GM23338 (cell line): ENCODE measurements around the gene NCL. TPM values are rescaled to one million over a fixed set of nuclear protein-coding genes. Genes with fewer than 3 reads are reported as not detected.

Source experiments
- ATAC-seq: fragments of 200-7000 bp; cut with Tn5 transposase; 3 replicates; pipeline ENCODE4 v1.9.1; 2020
- DNase-seq: peaks from one replicate; pipeline ENCODE4 v3.0.0-alpha.2; 2015; ENCODE audit warnings: low spot score
- H2AFZ ChIP-seq: fragments of 200-600 bp; sonication (generic); 2 replicates; pipeline ENCODE4 v1.8.0; 2016; ENCODE audit warnings: antibody characterized with exemption, mild to moderate bottlenecking, moderate library complexity
- H3F3A ChIP-seq: fragments of 200-600 bp; sonication (generic); replicated peaks from 2 replicates; pipeline ENCODE4 v1.8.0; 2017; ENCODE audit warnings: antibody characterized with exemption, mixed run types, low read depth
- H3K27ac ChIP-seq: fragments of 200-600 bp; sonication (generic); 2 replicates; pipeline ENCODE4 v1.6.1; 2016; ENCODE audit warnings: low read depth
- H3K27me3 ChIP-seq: fragments of 200-600 bp; sonication (generic); 2 replicates; pipeline ENCODE4 v1.8.0; 2016; ENCODE audit warnings: mild to moderate bottlenecking, mixed run types, moderate library complexity; ENCODE audit not compliant: insufficient read depth
- H3K36me3 ChIP-seq: fragments of 200-600 bp; sonication (generic); 2 replicates; pipeline ENCODE4 v1.8.0; 2016; ENCODE audit warnings: mild to moderate bottlenecking; ENCODE audit not compliant: insufficient read depth
- H3K4me1 ChIP-seq: fragments of 200-600 bp; sonication (generic); 2 replicates; pipeline ENCODE4 v1.8.0; 2016; ENCODE audit warnings: mild to moderate bottlenecking, moderate library complexity; ENCODE audit not compliant: insufficient read depth
- H3K4me2 ChIP-seq: fragments of 200-600 bp; sonication (generic); 2 replicates; pipeline ENCODE4 v1.7.1; 2017; ENCODE audit warnings: mixed run types
- H3K4me3 ChIP-seq: fragments of 200-600 bp; sonication (generic); 2 replicates; pipeline ENCODE4 v1.6.1; 2016; ENCODE audit warnings: mixed run types
- H3K79me2 ChIP-seq: fragments of 200-600 bp; sonication (generic); replicated peaks from 2 replicates; pipeline ENCODE4 v1.8.0; 2017; ENCODE audit warnings: mild to moderate bottlenecking; ENCODE audit not compliant: insufficient read depth
- H3K9me2 ChIP-seq: fragments of 200-600 bp; sonication (generic); 2 replicates; pipeline ENCODE4 v1.8.0; 2017; ENCODE audit not compliant: insufficient read depth
- H4K20me1 ChIP-seq: fragments of 200-600 bp; sonication (generic); replicated peaks from 2 replicates; pipeline ENCODE4 v1.8.0; 2017; ENCODE audit warnings: mild to moderate bottlenecking; ENCODE audit not compliant: insufficient read depth
- H3K27ac Mint-ChIP-seq: 2 replicates; pipeline ENCODE4 v1.8.0; 2020; ENCODE audit warnings: inconsistent platforms, mild to moderate bottlenecking, moderate library complexity, mixed read lengths
- H3K27me3 Mint-ChIP-seq: 3 replicates; pipeline ENCODE4 v1.8.0; 2022; ENCODE audit warnings: low read depth, mild to moderate bottlenecking, moderate library complexity, mixed read lengths, inconsistent platforms; ENCODE audit not compliant: insufficient read depth, poor library complexity
- H3K36me3 Mint-ChIP-seq: 3 replicates; pipeline ENCODE4 v1.8.0; 2021; ENCODE audit warnings: low read depth, mild to moderate bottlenecking, inconsistent platforms, moderate library complexity, mixed read lengths
- H3K4me1 Mint-ChIP-seq: 3 replicates; pipeline ENCODE4 v1.8.0; 2020; ENCODE audit warnings: mild to moderate bottlenecking, inconsistent platforms, mixed read lengths
- H3K4me3 Mint-ChIP-seq: 3 replicates; pipeline ENCODE4 v1.8.0; 2021; ENCODE audit warnings: moderate library complexity, mild to moderate bottlenecking, inconsistent platforms, mixed read lengths
- H3K9me3 Mint-ChIP-seq: 3 replicates; pipeline ENCODE4 v1.8.0; 2020; ENCODE audit warnings: moderate library complexity, mild to moderate bottlenecking, inconsistent platforms, mixed read lengths
- EZH2 ChIP-seq: fragments of 200-600 bp; sonication (generic); IDR thresholded peaks from one replicate; pipeline ENCODE4 v1.8.0; 2017; ENCODE audit warnings: antibody characterized with exemption, mild to moderate bottlenecking, low read depth; ENCODE audit not compliant: unreplicated experiment
- EZH2phosphoT487 ChIP-seq: fragments of 200-600 bp; sonication (generic); IDR thresholded peaks from one replicate; pipeline ENCODE4 v1.8.1; 2018; ENCODE audit warnings: antibody characterized with exemption; ENCODE audit not compliant: unreplicated experiment
- JUNB ChIP-seq: IDR thresholded peaks from one replicate; pipeline ENCODE4 v1.6.1; 2016; ENCODE audit warnings: antibody characterized with exemption; ENCODE audit not compliant: unreplicated experiment
- NANOG ChIP-seq: IDR thresholded peaks from 2 replicates; pipeline ENCODE4 v1.6.1; 2016; ENCODE audit warnings: antibody characterized with exemption, borderline replicate concordance
- POLR2AphosphoS5 ChIP-seq: IDR thresholded peaks from 2 replicates; pipeline ENCODE4 v1.6.1; 2016; ENCODE audit warnings: antibody characterized with exemption, low read depth
- STAT1 ChIP-seq: IDR thresholded peaks from one replicate; pipeline ENCODE4 v1.6.1; 2016; ENCODE audit warnings: antibody characterized with exemption; ENCODE audit not compliant: unreplicated experiment
- ZNF114 ChIP-seq: fragments of 250-450 bp; sonication (Bioruptor Pico); IDR thresholded peaks from 2 replicates; pipeline ENCODE4 v1.5.0; 2020; ENCODE audit warnings: mild to moderate bottlenecking, moderate library complexity
- polyA plus RNA-seq: library from polyadenylated mRNA; unstranded; fragments of >200 nt; fragmentation: Nextera tagmentation; extraction: Ambion mirVana; gene quantifications from 2 replicates; pipeline ENCODE4 v1.2.1, GENCODE V29; 2016
- total RNA-seq: library from RNA; depleted of rRNA; stranded (reverse); fragments of >200 nt; shearing (Covaris generic); gene quantifications from 2 replicates; pipeline ENCODE4 v1.2.3, GENCODE V29; 2014
- TF ChIP-seq, protein P1 (sequence below): IDR thresholded peaks from 2 replicates; pipeline ENCODE4 v1.6.1; 2016; ENCODE audit warnings: antibody characterized with exemption
- TF ChIP-seq, protein P2 (sequence below): fragments of 250-450 bp; sonication (Bioruptor Pico); IDR thresholded peaks from 2 replicates; pipeline ENCODE4 v1.5.0; 2020; ENCODE audit warnings: mild to moderate bottlenecking, moderate library complexity

Gene NCL
- total and polyA plus RNA-seq, 2 experiments from 2014 or later, result 678 to 2,269 TPM

DNA sequence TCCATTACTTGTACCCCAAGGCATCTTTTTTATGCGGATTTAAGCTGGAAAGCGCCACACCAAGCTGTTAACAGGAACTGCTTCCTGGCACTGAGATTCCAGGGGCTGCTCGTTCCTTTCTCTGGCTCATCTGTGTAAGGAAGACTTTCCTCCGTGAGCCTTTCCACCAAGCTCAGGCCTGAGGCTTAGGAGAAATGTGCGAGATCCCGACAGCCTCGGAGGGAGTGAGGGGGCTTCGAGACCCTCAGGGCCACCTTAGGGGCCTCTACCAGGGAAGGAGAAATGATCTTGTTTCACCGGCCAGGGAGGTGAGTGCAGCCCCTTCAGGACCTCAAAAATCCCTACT lies 51.7 kb downstream of the NCL start:
- peaks cover 37% of the 10 kb centered on the region for H3K4me1 ChIP-seq
- peaks cover 48% of the 10 kb centered on the region for H3K4me1 Mint-ChIP-seq
- H3K36me3 ChIP-seq, result no peaks in the 10 kb centered on the region
- peaks cover 14% of the 10 kb centered on the region for H3K27me3 Mint-ChIP-seq
- H2AFZ ChIP-seq, result peak overlapping the region; percentile 72
- H3K27ac Mint-ChIP-seq, result peak overlapping the region; percentile 23; the same call in 1 of the 2 replicates
- H3K36me3 Mint-ChIP-seq, result peaks cover 29% of the 10 kb centered on the region
- no peaks in the 10 kb centered on the region for H3K79me2 ChIP-seq
- H3K27ac ChIP-seq, result peak overlapping the region; percentile 84
- no peaks in the 10 kb centered on the region for H3K27me3 ChIP-seq
- peak overlapping the region; percentile 83 for H3K4me2 ChIP-seq
- TF ChIP-seq, protein P1, sequence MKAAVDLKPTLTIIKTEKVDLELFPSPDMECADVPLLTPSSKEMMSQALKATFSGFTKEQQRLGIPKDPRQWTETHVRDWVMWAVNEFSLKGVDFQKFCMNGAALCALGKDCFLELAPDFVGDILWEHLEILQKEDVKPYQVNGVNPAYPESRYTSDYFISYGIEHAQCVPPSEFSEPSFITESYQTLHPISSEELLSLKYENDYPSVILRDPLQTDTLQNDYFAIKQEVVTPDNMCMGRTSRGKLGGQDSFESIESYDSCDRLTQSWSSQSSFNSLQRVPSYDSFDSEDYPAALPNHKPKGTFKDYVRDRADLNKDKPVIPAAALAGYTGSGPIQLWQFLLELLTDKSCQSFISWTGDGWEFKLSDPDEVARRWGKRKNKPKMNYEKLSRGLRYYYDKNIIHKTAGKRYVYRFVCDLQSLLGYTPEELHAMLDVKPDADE, result no peak
- no peak for TF ChIP-seq POLR2AphosphoS5
- TF ChIP-seq EZH2phosphoT487, result no peak
- TF ChIP-seq, protein P2, sequence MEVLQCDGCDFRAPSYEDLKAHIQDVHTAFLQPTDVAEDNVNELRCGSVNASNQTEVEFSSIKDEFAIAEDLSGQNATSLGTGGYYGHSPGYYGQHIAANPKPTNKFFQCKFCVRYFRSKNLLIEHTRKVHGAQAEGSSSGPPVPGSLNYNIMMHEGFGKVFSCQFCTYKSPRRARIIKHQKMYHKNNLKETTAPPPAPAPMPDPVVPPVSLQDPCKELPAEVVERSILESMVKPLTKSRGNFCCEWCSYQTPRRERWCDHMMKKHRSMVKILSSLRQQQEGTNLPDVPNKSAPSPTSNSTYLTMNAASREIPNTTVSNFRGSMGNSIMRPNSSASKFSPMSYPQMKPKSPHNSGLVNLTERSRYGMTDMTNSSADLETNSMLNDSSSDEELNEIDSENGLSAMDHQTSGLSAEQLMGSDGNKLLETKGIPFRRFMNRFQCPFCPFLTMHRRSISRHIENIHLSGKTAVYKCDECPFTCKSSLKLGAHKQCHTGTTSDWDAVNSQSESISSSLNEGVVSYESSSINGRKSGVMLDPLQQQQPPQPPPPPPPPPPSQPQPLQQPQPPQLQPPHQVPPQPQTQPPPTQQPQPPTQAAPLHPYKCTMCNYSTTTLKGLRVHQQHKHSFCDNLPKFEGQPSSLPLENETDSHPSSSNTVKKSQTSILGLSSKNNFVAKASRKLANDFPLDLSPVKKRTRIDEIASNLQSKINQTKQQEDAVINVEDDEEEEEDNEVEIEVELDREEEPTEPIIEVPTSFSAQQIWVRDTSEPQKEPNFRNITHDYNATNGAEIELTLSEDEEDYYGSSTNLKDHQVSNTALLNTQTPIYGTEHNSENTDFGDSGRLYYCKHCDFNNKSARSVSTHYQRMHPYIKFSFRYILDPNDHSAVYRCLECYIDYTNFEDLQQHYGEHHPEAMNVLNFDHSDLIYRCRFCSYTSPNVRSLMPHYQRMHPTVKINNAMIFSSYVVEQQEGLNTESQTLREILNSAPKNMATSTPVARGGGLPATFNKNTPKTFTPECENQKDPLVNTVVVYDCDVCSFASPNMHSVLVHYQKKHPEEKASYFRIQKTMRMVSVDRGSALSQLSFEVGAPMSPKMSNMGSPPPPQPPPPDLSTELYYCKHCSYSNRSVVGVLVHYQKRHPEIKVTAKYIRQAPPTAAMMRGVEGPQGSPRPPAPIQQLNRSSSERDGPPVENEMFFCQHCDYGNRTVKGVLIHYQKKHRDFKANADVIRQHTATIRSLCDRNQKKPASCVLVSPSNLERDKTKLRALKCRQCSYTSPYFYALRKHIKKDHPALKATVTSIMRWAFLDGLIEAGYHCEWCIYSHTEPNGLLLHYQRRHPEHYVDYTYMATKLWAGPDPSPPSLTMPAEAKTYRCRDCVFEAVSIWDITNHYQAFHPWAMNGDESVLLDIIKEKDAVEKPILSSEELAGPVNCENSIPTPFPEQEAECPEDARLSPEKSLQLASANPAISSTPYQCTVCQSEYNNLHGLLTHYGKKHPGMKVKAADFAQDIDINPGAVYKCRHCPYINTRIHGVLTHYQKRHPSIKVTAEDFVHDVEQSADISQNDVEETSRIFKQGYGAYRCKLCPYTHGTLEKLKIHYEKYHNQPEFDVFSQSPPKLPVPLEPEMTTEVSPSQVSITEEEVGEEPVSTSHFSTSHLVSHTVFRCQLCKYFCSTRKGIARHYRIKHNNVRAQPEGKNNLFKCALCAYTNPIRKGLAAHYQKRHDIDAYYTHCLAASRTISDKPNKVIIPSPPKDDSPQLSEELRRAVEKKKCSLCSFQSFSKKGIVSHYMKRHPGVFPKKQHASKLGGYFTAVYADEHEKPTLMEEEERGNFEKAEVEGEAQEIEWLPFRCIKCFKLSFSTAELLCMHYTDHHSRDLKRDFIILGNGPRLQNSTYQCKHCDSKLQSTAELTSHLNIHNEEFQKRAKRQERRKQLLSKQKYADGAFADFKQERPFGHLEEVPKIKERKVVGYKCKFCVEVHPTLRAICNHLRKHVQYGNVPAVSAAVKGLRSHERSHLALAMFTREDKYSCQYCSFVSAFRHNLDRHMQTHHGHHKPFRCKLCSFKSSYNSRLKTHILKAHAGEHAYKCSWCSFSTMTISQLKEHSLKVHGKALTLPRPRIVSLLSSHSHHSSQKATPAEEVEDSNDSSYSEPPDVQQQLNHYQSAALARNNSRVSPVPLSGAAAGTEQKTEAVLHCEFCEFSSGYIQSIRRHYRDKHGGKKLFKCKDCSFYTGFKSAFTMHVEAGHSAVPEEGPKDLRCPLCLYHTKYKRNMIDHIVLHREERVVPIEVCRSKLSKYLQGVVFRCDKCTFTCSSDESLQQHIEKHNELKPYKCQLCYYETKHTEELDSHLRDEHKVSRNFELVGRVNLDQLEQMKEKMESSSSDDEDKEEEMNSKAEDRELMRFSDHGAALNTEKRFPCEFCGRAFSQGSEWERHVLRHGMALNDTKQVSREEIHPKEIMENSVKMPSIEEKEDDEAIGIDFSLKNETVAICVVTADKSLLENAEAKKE, result no peak
- TF ChIP-seq STAT1, result no peak
- TF ChIP-seq EZH2, result no peak
- TF ChIP-seq ZNF114 (CRISPR knock-in tag), result no peak
- TF ChIP-seq JUNB, result no peak
- no peak for TF ChIP-seq NANOG
- H4K20me1 ChIP-seq, result no peaks in the 10 kb centered on the region
- H3K4me3 Mint-ChIP-seq, result peak overlapping the region; percentile 70
- peaks cover 27% of the 10 kb centered on the region for H3K9me3 Mint-ChIP-seq
- H3F3A ChIP-seq, result peaks cover 10% of the 10 kb centered on the region; the same call in 1 of the 2 replicates
- peak; percentile 1; the same call in 2 of the 3 replicates for ATAC-seq
- H3K4me3 ChIP-seq, result peak overlapping the region; percentile 55
- no peaks in the 10 kb centered on the region for H3K9me2 ChIP-seq
- no peak for DNase-seq
